ENCODE measurements around the gene OSBPL1A.

The OSBPL1A gene

GRCh38 chr18:24397694-24398368, at the start of gene OSBPL1A:
Gene OSBPL1A, minus strand, starts transcription at chr18:24397824. Its CDS starts 20,291 bp downstream, at chr18:24377533.
- H3K27ac ChIP-seq, result peak within 1 kb of the TSS; percentile 57 to 95 (median 88)

GRCh38 chr18:24446953-24447538, 49.4 kb upstream of the OSBPL1A start:
- Histone ChIP-seq H3K4me3 (no peak overlapping the region), H3K27ac (no peak overlapping the region)

More at GRCh38 chr18:24397694-24398368, at the start of gene OSBPL1A:
- H3K4me3 ChIP-seq, result peak within 1 kb of the TSS; percentile 55 to 90 (median 73)

GRCh38 chr18:24446453-24446852, 48.8 kb upstream of the OSBPL1A start:
- H3K27ac ChIP-seq, result no peak overlapping the region
- no peak overlapping the region for H3K4me3 ChIP-seq

GRCh38 chr18:24443870-24444269, 46.2 kb upstream of the OSBPL1A start:
- H3K4me3 ChIP-seq, result no peak overlapping the region
- no peak overlapping the region for H3K27ac ChIP-seq

- no peak overlapping the region for H3K27ac ChIP-seq
Observed at GRCh38 chr18:24436939-24437338, 39.3 kb upstream of the OSBPL1A start.

GRCh38 chr18:24432618-24433017, 35.0 kb upstream of the OSBPL1A start:
- Histone ChIP-seq H3K4me3 (no peak overlapping the region), H3K27ac (no peak overlapping the region)

More at GRCh38 chr18:24436939-24437338, 39.3 kb upstream of the OSBPL1A start:
- H3K4me3 ChIP-seq, result no peak overlapping the region

- Histone ChIP-seq H3K4me3 (no peak overlapping the region), H3K27ac (no peak overlapping the region)
Observed at GRCh38 chr18:24429188-24429587, 31.6 kb upstream of the OSBPL1A start.

- H3K4me3 ChIP-seq, result no peak overlapping the region
- no peak overlapping the region for H3K27ac ChIP-seq
Observed at GRCh38 chr18:24428709-24429108, 31.1 kb upstream of the OSBPL1A start.

GRCh38 chr18:24427484-24427883, 29.9 kb upstream of the OSBPL1A start:
- Histone ChIP-seq H3K27ac (peak overlapping the region in 2 of 21 experiments; percentile 71 to 86), H3K4me3 (peak overlapping the region in 6 of 7 experiments; percentile 64 to 82 (median 76))

GRCh38 chr18:24426398-24427294, 29.0 kb upstream of the OSBPL1A start, which contains the start of gene IMPACT:
Gene IMPACT, plus strand, starts transcription at chr18:24426670. Its CDS starts 87 bp downstream, at chr18:24426757.
- Histone ChIP-seq H3K4me3 (peak within 1 kb of the TSS; percentile 64 to 82 (median 78)), H3K27ac (peak within 1 kb of the TSS; percentile 52 to 93 (median 83))

GRCh38 chr18:24426073-24426397, 28.4 kb upstream of the OSBPL1A start:
- H3K4me3 ChIP-seq, result peak overlapping the region; percentile 64 to 82 (median 78)
- H3K27ac ChIP-seq, result peak overlapping the region in 20 of 21 experiments; percentile 52 to 93 (median 83)

GRCh38 chr18:24421831-24422230, 24.2 kb upstream of the OSBPL1A start:
- no peak overlapping the region for H3K27ac ChIP-seq

GRCh38 chr18:24420551-24420950, 22.9 kb upstream of the OSBPL1A start:
- H3K27ac ChIP-seq, result no peak overlapping the region

More at GRCh38 chr18:24421831-24422230, 24.2 kb upstream of the OSBPL1A start:
- no peak overlapping the region for H3K4me3 ChIP-seq

GRCh38 chr18:24417480-24417879, 19.9 kb upstream of the OSBPL1A start:
- H3K27ac ChIP-seq, result no peak overlapping the region
- H3K4me3 ChIP-seq, result no peak overlapping the region

More at GRCh38 chr18:24420551-24420950, 22.9 kb upstream of the OSBPL1A start:
- no peak overlapping the region for H3K4me3 ChIP-seq

- H3K4me3 ChIP-seq, result no peak overlapping the region
- no peak overlapping the region for H3K27ac ChIP-seq
Observed at GRCh38 chr18:24414349-24415003, 16.9 kb upstream of the OSBPL1A start.

- H3K27ac ChIP-seq, result no peak overlapping the region
- no peak overlapping the region for H3K4me3 ChIP-seq
Observed at GRCh38 chr18:24413148-24413547, 15.5 kb upstream of the OSBPL1A start.

- Histone ChIP-seq H3K4me3 (no peak overlapping the region), H3K27ac (no peak overlapping the region)
Observed at GRCh38 chr18:24408496-24408895, 10.9 kb upstream of the OSBPL1A start.

GRCh38 chr18:24404591-24404990, 7.0 kb upstream of the OSBPL1A start:
- H3K4me3 ChIP-seq, result no peak overlapping the region

GRCh38 chr18:24403076-24403475, 5.5 kb upstream of the OSBPL1A start:
- Histone ChIP-seq H3K27ac (no peak overlapping the region), H3K4me3 (no peak overlapping the region)

More at GRCh38 chr18:24404591-24404990, 7.0 kb upstream of the OSBPL1A start:
- no peak overlapping the region for H3K27ac ChIP-seq

Data from skin epidermis (tissue), 12 donors.